H1 (cell line): Measurements from ENCODE around the gene DMWD. TPM values are rescaled to one million over a fixed set of nuclear protein-coding genes. Genes with fewer than 3 reads are reported as not detected.

ENCODE experiments used
- CBX8 ChIP-seq: fragments of 300-800, 300-1000 bp; sonication (generic); IDR thresholded peaks from 2 replicates; pipeline ENCODE4 v1.7.1; 2016; ENCODE audit warnings: low read depth, low read length, borderline replicate concordance
- E2F6 ChIP-seq: IDR thresholded peaks from 2 replicates; pipeline ENCODE4 v1.6.1; 2012; ENCODE audit warnings: inconsistent platforms
- RNF2 ChIP-seq: fragments of 200-900, 300-1000 bp; sonication (generic); IDR thresholded peaks from 2 replicates; pipeline ENCODE4 v1.7.1; 2016; ENCODE audit warnings: borderline replicate concordance, low read depth, mild to moderate bottlenecking, antibody characterized with exemption, low read length; ENCODE audit not compliant: poor library complexity, severe bottlenecking; ENCODE audit errors: missing control alignments
- SIN3A ChIP-seq, 2 experiments: IDR thresholded peaks in 1 of 2; conservative IDR thresholded peaks in 1 of 2; 2 replicates each; pipeline ENCODE4 v1.6.1; 2011 to 2012; ENCODE audit warnings: low read length in 2 of 2, improper control_type of control experiment in 1 of 2, low read depth in 1 of 2, mild to moderate bottlenecking in 1 of 2
- SIRT6 ChIP-seq: IDR thresholded peaks from one replicate; pipeline ENCODE4 v1.7.1; 2012; ENCODE audit warnings: low read length, inconsistent platforms
- polyA plus RNA-seq, 7 experiments: library from polyadenylated mRNA; depleted of rRNA in 3 of 7; stranded (reverse) in 5 of 7; unstranded in 2 of 7; fragments of >200 nt in 5 of 7; fragments of 200-250 nt in 2 of 7; gene quantifications; 1 replicate in 5 of 7; 2 replicates in 1 of 7; 4 replicates in 1 of 7; pipeline versions ENCODE4 v1.2.1 to v1.2.3, GENCODE V29; 2011 to 2013; ENCODE audit warnings: missing spikeins in 2 of 7, mixed read lengths in 2 of 7
- total RNA-seq: library from RNA; stranded (reverse); fragmentation: NEBNext Ultra II Directional; extraction: Animal tissue kit (Norgen Biotek cat#: 25700); gene quantifications from 2 replicates; pipeline ENCODE4 v1.2.1, GENCODE V29; 2021
- TF ChIP-seq, protein P1 (sequence below): fragments of 300-600 bp; sonication (generic); IDR thresholded peaks from 2 replicates; pipeline ENCODE4 v1.7.1; 2012; ENCODE audit warnings: low read length, moderate library complexity, mild to moderate bottlenecking, inconsistent platforms; ENCODE audit not compliant: insufficient replicate concordance

The DMWD gene
- total and polyA plus RNA-seq, 2 of the 8 experiments (the other 6 are each of a cell fraction or from before 2014, with no cell fraction given) = 13.6 to 41.0 TPM

- TF ChIP-seq, protein P1, sequence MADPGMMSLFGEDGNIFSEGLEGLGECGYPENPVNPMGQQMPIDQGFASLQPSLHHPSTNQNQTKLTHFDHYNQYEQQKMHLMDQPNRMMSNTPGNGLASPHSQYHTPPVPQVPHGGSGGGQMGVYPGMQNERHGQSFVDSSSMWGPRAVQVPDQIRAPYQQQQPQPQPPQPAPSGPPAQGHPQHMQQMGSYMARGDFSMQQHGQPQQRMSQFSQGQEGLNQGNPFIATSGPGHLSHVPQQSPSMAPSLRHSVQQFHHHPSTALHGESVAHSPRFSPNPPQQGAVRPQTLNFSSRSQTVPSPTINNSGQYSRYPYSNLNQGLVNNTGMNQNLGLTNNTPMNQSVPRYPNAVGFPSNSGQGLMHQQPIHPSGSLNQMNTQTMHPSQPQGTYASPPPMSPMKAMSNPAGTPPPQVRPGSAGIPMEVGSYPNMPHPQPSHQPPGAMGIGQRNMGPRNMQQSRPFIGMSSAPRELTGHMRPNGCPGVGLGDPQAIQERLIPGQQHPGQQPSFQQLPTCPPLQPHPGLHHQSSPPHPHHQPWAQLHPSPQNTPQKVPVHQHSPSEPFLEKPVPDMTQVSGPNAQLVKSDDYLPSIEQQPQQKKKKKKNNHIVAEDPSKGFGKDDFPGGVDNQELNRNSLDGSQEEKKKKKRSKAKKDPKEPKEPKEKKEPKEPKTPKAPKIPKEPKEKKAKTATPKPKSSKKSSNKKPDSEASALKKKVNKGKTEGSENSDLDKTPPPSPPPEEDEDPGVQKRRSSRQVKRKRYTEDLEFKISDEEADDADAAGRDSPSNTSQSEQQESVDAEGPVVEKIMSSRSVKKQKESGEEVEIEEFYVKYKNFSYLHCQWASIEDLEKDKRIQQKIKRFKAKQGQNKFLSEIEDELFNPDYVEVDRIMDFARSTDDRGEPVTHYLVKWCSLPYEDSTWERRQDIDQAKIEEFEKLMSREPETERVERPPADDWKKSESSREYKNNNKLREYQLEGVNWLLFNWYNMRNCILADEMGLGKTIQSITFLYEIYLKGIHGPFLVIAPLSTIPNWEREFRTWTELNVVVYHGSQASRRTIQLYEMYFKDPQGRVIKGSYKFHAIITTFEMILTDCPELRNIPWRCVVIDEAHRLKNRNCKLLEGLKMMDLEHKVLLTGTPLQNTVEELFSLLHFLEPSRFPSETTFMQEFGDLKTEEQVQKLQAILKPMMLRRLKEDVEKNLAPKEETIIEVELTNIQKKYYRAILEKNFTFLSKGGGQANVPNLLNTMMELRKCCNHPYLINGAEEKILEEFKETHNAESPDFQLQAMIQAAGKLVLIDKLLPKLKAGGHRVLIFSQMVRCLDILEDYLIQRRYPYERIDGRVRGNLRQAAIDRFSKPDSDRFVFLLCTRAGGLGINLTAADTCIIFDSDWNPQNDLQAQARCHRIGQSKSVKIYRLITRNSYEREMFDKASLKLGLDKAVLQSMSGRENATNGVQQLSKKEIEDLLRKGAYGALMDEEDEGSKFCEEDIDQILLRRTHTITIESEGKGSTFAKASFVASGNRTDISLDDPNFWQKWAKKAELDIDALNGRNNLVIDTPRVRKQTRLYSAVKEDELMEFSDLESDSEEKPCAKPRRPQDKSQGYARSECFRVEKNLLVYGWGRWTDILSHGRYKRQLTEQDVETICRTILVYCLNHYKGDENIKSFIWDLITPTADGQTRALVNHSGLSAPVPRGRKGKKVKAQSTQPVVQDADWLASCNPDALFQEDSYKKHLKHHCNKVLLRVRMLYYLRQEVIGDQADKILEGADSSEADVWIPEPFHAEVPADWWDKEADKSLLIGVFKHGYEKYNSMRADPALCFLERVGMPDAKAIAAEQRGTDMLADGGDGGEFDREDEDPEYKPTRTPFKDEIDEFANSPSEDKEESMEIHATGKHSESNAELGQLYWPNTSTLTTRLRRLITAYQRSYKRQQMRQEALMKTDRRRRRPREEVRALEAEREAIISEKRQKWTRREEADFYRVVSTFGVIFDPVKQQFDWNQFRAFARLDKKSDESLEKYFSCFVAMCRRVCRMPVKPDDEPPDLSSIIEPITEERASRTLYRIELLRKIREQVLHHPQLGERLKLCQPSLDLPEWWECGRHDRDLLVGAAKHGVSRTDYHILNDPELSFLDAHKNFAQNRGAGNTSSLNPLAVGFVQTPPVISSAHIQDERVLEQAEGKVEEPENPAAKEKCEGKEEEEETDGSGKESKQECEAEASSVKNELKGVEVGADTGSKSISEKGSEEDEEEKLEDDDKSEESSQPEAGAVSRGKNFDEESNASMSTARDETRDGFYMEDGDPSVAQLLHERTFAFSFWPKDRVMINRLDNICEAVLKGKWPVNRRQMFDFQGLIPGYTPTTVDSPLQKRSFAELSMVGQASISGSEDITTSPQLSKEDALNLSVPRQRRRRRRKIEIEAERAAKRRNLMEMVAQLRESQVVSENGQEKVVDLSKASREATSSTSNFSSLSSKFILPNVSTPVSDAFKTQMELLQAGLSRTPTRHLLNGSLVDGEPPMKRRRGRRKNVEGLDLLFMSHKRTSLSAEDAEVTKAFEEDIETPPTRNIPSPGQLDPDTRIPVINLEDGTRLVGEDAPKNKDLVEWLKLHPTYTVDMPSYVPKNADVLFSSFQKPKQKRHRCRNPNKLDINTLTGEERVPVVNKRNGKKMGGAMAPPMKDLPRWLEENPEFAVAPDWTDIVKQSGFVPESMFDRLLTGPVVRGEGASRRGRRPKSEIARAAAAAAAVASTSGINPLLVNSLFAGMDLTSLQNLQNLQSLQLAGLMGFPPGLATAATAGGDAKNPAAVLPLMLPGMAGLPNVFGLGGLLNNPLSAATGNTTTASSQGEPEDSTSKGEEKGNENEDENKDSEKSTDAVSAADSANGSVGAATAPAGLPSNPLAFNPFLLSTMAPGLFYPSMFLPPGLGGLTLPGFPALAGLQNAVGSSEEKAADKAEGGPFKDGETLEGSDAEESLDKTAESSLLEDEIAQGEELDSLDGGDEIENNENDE = no peak
- TF ChIP-seq E2F6 (no peak), CBX8 (no peak), SIN3A (conservative IDR thresholded peaks at IDR 0.05 in 1 of 2, IDR thresholded peaks at IDR 0.05 in 1 of 2; ENCODE audit: low read depth in 1 of 2, low read length in 2 of 2) (no peak), SIRT6 (no peak), RNF2 (no peak)
- TF ChIP-seq, all 59 proteins: peak for 0
Observed at GRCh38 chr19:45766869-45767346, 25.7 kb downstream of the DMWD start (continued).
